ENCODE data around the gene MDM4. TPM values are rescaled to one million over a fixed set of nuclear protein-coding genes. Genes with fewer than 3 reads are reported as not detected.
A peak's percentile ranks its signal among the peaks of the same experiment; 100 is the strongest.
"Not testable (repeated sequence)": the region's sequence is repeated elsewhere in the genome, so short reads cannot be mapped to it uniquely, and the experiment has no call there.

The MDM4 gene
- total RNA-seq, 1 donor from 2014 or later = 92.5 TPM

GRCh38 chr1:204513117-204513716, 3.0 kb upstream of the MDM4 start:
- Mint-ChIP-seq H3K27me3 (ENCODE audit: low read depth) (no peaks in the 10 kb centered on the region), H3K4me1 (peaks cover 2% of the 10 kb centered on the region), H3K4me3 (peak overlapping the region; percentile 62), H3K9me3 (no peaks in the 10 kb centered on the region), H3K36me3 (ENCODE audit: low read depth) (no peaks in the 10 kb centered on the region), H3K27ac (ENCODE audit: unreplicated experiment) (no peak overlapping the region)
- TF ChIP-seq, protein P1, sequence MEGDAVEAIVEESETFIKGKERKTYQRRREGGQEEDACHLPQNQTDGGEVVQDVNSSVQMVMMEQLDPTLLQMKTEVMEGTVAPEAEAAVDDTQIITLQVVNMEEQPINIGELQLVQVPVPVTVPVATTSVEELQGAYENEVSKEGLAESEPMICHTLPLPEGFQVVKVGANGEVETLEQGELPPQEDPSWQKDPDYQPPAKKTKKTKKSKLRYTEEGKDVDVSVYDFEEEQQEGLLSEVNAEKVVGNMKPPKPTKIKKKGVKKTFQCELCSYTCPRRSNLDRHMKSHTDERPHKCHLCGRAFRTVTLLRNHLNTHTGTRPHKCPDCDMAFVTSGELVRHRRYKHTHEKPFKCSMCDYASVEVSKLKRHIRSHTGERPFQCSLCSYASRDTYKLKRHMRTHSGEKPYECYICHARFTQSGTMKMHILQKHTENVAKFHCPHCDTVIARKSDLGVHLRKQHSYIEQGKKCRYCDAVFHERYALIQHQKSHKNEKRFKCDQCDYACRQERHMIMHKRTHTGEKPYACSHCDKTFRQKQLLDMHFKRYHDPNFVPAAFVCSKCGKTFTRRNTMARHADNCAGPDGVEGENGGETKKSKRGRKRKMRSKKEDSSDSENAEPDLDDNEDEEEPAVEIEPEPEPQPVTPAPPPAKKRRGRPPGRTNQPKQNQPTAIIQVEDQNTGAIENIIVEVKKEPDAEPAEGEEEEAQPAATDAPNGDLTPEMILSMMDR (conservative IDR thresholded peaks at IDR 0.05) = no peak
- no peak for DNase-seq (ENCODE audit: low read depth, low spot score)

GRCh38 chr1:204514828-204515227, 1.4 kb upstream of the MDM4 start:
- Mint-ChIP-seq H3K27ac (ENCODE audit: unreplicated experiment) (no peak overlapping the region), H3K9me3 (no peaks in the 10 kb centered on the region), H3K4me3 (peak overlapping the region; percentile 13), H3K4me1 (peaks cover 12% of the 10 kb centered on the region), H3K27me3 (ENCODE audit: low read depth) (no peaks in the 10 kb centered on the region), H3K36me3 (ENCODE audit: low read depth) (no peaks in the 10 kb centered on the region)
- TF ChIP-seq, protein P1 (conservative IDR thresholded peaks at IDR 0.05) = no peak
- DNase-seq (ENCODE audit: low read depth, low spot score) = no peak

DNA sequence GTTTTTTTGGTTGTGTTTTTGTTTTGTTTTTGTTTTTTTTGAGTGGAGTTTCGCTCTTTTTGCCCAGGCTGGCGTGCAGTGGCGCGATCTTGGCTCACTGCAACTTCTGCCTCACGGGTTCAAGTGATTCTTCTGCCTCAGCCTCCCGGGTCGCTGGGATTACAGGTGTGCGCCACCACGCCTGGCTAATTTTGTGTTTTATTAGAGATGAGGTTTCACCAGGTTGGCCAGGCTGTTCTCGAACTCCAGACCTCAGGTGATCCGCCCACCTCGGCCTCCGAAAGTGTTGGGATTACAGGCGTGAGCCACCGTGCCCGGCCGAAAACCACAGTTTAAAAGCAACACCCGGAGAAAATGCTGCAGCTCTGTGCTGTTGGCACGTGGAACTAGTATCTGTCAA, 1.2 kb downstream of the MDM4 start:
- H3K27ac Mint-ChIP-seq (ENCODE audit: unreplicated experiment); DNase-seq (ENCODE audit: low read depth, low spot score); H3K4me3 Mint-ChIP-seq; H3K9me3 Mint-ChIP-seq; H3K36me3 Mint-ChIP-seq (ENCODE audit: low read depth); H3K27me3 Mint-ChIP-seq (ENCODE audit: low read depth): not testable (repeated sequence)
- H3K4me1 Mint-ChIP-seq = peaks cover 22% of the 10 kb centered on the region

DNA sequence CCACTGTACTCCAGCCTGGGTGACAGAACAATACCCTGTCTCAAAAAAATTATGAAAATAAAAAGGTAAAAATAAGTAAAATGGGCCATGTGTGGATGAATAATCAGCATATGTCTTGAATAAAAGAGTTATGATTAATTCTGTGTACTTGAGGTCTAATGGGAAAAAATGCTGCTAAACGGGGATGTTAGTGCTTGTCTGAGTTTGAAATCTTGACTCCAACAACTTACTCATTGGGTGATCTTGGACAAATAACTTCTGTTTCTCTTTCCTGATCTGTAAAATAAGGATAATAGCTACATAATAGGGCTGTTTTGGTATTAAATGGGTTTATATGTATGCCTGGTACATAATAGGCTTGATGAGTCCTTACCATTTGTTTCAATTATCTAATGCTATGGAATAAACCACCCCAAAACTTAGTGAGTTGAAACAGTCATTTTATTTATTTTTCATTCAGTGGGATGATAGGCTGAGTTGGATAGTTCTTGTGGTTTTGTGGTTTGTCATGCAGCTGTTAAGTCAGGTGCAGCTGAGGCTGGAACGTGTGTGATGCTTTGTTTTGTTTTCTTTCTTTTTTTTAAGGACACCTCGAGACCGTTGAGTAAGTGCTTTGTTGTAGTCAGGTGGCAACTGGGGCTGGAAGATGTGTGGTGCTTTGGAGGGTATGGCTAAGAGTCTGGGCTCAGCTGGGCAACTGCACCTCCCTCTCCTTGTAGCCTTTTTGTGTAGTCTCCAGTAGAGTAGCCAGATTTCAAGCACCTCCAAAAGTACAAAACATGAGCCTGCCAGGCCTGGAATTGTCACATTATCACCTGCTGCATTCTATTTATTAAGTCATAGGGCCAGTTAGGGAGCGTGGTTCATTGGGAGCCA, 4.9 kb downstream of the MDM4 start:
- Mint-ChIP-seq H3K4me3 (peak overlapping the region; percentile 77), H3K27ac (ENCODE audit: unreplicated experiment) (no peak overlapping the region), H3K27me3 (ENCODE audit: low read depth) (no peaks in the 10 kb centered on the region), H3K4me1 (peaks cover 30% of the 10 kb centered on the region), H3K36me3 (ENCODE audit: low read depth) (peaks cover 17% of the 10 kb centered on the region), H3K9me3 (no peaks in the 10 kb centered on the region)
- TF ChIP-seq, protein P1 (conservative IDR thresholded peaks at IDR 0.05) = no peak
- no peak for DNase-seq (ENCODE audit: low read depth, low spot score)

GRCh38 chr1:204521941-204522521, 5.8 kb downstream of the MDM4 start:
- H3K27ac Mint-ChIP-seq (ENCODE audit: unreplicated experiment); H3K4me3 Mint-ChIP-seq; H3K27me3 Mint-ChIP-seq (ENCODE audit: low read depth); H3K9me3 Mint-ChIP-seq; DNase-seq (ENCODE audit: low read depth, low spot score): not testable (repeated sequence)
- Mint-ChIP-seq H3K4me1 (peaks cover 30% of the 10 kb centered on the region), H3K36me3 (ENCODE audit: low read depth) (peaks cover 17% of the 10 kb centered on the region)

GRCh38 chr1:204523605-204524215, 7.5 kb downstream of the MDM4 start:
- H3K27ac Mint-ChIP-seq (ENCODE audit: unreplicated experiment) = no peak overlapping the region
- H3K4me1 Mint-ChIP-seq = peaks cover 24% of the 10 kb centered on the region
- TF ChIP-seq, protein P1 (conservative IDR thresholded peaks at IDR 0.05) = no peak
- H3K27me3 Mint-ChIP-seq (ENCODE audit: low read depth) = no peaks in the 10 kb centered on the region
- H3K9me3 Mint-ChIP-seq = no peaks in the 10 kb centered on the region
- peak overlapping the region; percentile 1 for H3K4me3 Mint-ChIP-seq
- no peak for DNase-seq (ENCODE audit: low read depth, low spot score)
- peaks cover 17% of the 10 kb centered on the region for H3K36me3 Mint-ChIP-seq (ENCODE audit: low read depth)
